ENCODE results near the gene GNAO1.

Gene GNAO1

GRCh38 chr16:56349711-56350161 lies 158.4 kb downstream of the GNAO1 start:
- Histone ChIP-seq H3K36me3 (no peaks in the 10 kb centered on the region), H3K27me3 (no peaks in the 10 kb centered on the region), H3K27ac (no peak overlapping the region), H3K9me3 (no peaks in the 10 kb centered on the region), H3K4me3 (ENCODE audit: low read depth in 1 of 2, low read length in 1 of 2) (no peak overlapping the region), H3K4me1 (ENCODE audit: control insufficient read depth in 1 of 2, insufficient read depth in 1 of 2, low read depth in 1 of 2, low read length in 1 of 2) (no peaks in the 10 kb centered on the region)
- TF ChIP-seq CTCF (IDR thresholded peaks at IDR 0.05) = no peak

DNA sequence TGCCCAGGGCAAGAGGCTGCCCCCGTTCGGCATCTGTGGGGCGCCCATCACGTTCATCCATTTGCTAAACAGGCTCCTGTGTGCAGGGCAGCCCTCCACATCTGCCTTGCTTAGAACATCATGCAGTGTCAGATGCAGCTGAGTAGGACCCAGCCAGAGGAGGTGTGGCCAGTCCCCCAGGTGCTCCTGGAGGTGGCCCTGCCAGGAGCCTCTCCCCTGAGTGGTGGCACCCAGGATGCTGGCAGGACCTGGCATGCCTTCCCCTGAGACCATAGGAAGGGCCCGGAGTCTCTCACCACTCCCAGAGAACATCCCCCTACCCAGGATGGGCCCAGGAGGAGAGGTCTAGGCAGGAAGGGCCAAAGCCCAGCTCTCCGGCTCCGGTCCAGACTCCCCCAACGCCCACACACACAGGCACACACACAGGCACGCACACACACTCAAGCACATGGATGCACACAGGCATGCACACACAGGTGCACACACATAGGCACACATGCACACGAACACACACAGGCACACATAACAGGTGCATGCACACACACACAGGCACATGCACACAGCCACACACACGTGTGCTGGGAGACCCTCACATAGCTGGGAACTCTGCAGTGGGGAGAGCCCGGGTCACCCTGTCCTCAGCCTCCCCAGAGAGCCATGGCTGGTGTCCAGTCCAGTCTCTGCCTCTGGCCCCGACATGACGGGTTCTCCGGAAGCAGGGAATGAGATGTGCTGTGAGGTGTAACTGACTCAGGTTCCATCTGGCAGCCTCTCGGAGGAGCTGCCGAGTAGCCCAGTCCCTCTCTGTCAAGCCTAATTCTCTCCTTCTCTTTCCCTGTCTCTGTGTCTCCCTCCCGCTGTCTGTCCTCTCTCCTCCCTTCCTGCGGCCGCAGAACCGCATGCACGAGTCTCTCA lies 159.5 kb downstream of the GNAO1 start:
- no peaks in the 10 kb centered on the region for H3K9me3 ChIP-seq
- H3K27ac ChIP-seq = no peak overlapping the region
- no peak for TF ChIP-seq CTCF (IDR thresholded peaks at IDR 0.05)
- H3K36me3 ChIP-seq = no peaks in the 10 kb centered on the region
- peaks cover 0 to 1% of the 10 kb centered on the region in 2 experiments for H3K4me1 ChIP-seq (ENCODE audit: control insufficient read depth in 1 of 2, insufficient read depth in 1 of 2, low read depth in 1 of 2, low read length in 1 of 2)
- no peaks in the 10 kb centered on the region for H3K27me3 ChIP-seq
- no peak overlapping the region for H3K4me3 ChIP-seq (ENCODE audit: low read depth in 1 of 2, low read length in 1 of 2)

GRCh38 chr16:56351481-56351880 lies 160.2 kb downstream of the GNAO1 start:
- no peaks in the 10 kb centered on the region for H3K9me3 ChIP-seq
- H3K4me3 ChIP-seq (ENCODE audit: low read depth in 1 of 2, low read length in 1 of 2) = no peak overlapping the region
- H3K27me3 ChIP-seq = no peaks in the 10 kb centered on the region
- H3K4me1 ChIP-seq (ENCODE audit: control insufficient read depth in 1 of 2, insufficient read depth in 1 of 2, low read depth in 1 of 2, low read length in 1 of 2) = peaks cover 7 to 9% of the 10 kb centered on the region in 2 experiments
- no peak overlapping the region for H3K27ac ChIP-seq
- no peaks in the 10 kb centered on the region for H3K36me3 ChIP-seq
- TF ChIP-seq CTCF (IDR thresholded peaks at IDR 0.05) = no peak

DNA sequence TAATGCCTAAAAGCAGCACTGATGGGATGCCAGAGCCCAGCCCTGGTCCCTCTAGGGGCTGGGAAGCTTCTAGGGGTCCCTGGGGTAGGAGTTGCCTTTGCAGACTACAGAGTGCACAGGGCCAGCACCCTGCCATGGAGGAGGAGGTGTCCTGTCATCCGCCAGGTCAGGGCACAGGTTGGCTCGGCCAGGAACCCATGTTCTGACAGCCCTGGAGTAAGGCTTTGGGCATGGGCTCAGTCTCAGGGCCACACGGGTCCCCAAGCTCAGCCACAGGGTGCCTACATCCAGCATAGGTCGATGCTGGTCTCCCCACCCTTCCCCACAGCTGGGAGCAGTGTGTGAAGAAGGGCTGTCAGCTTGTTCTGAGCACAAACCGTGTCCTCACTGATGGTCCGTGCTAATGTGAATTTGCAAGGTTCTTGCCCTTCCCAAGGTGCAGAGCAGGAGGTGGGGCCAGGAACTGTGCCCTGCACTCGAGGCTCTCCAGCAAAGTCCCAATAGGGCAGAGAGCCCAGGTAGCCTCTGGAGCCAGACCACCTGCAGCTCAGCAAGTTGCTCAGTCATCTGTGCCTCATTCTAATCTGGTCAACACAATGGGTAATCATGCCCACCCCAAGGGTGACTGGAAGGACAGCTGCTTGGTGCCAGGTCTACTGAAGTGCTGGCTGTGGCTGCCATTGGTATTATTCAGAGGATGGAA lies 161.2 kb downstream of the GNAO1 start:
- Histone ChIP-seq H3K9me3 (no peaks in the 10 kb centered on the region), H3K4me1 (ENCODE audit: control insufficient read depth in 1 of 2, insufficient read depth in 1 of 2, low read depth in 1 of 2, low read length in 1 of 2) (peaks cover 13 to 14% of the 10 kb centered on the region in 2 experiments), H3K36me3 (no peaks in the 10 kb centered on the region), H3K27me3 (no peaks in the 10 kb centered on the region), H3K27ac (no peak overlapping the region), H3K4me3 (ENCODE audit: low read depth in 1 of 2, low read length in 1 of 2) (no peak overlapping the region)
- no peak for TF ChIP-seq CTCF (IDR thresholded peaks at IDR 0.05)

DNA sequence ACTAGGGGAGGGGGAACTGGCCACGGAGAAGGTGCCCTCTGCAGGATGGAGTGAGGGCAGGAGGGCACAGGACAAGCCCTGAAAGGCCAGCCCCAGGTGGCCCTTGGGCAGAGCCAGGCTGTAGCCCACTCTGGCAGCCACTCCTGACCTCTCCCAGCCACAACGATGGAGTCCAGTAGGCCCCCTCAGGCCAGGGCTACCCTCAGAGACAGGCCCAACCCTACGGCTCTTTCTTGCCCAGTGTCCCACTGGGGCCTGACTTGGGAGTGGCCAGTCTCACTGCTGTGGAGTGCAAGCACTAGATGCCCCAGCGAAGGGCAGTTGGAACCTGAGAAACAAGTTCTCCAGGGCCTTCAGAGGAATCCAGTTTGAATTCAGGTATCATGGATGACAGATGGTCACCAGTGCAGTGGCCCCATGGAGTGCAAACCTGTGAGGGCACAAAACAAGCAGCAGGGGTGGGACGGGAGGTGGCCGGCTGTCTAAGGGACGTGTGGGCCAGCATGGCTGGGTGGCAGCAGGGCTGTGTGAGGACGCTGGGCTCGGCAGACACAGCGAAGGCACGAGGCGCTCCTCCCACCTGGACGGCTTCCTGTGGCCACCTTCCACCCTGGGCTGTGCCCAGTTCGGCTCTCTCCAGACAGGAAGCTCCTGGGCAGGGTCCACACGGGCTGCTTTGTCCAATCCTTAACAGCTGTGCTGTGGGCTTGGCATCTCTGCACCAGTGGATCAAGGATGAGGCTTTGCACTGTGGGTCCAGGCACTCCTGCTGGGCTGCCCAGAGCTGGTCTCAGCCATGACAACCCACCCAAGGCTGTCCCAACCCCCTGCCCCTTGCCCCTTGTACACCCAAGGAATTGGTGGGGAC lies 162.0 kb downstream of the GNAO1 start:
- H3K4me1 ChIP-seq (ENCODE audit: control insufficient read depth in 1 of 2, insufficient read depth in 1 of 2, low read depth in 1 of 2, low read length in 1 of 2) = peaks cover 21 to 22% of the 10 kb centered on the region in 2 experiments
- no peaks in the 10 kb centered on the region for H3K9me3 ChIP-seq
- H3K36me3 ChIP-seq = no peaks in the 10 kb centered on the region
- no peak overlapping the region for H3K27ac ChIP-seq
- no peak for TF ChIP-seq CTCF (IDR thresholded peaks at IDR 0.05)
- H3K27me3 ChIP-seq = no peaks in the 10 kb centered on the region
- H3K4me3 ChIP-seq (ENCODE audit: low read depth in 1 of 2, low read length in 1 of 2) = no peak overlapping the region

Measured in neutrophil (primary cell).